OCI-LY7 (cell line): Measurements from ENCODE around the gene SALL4. TPM values are rescaled to one million over a fixed set of nuclear protein-coding genes. Genes with fewer than 3 reads are reported as not detected.

ENCODE experiments used
- BruUV-seq: library from RNA; stranded (reverse); fragments of 400-500 nt; replicated peaks from 2 replicates; lab custom pipeline; 2021; lab: Mats Ljungman, UMichigan
- CTCF ChIA-PET: fragments of 300-600 bp; sonication (Branson Sonifier 250); formaldehyde crosslinking; loops from one replicate; lab custom pipeline; 2022; ENCODE audit warnings: antibody characterized with exemption; ENCODE audit not compliant: unreplicated experiment; lab: Charles Lee
- POLR2A ChIA-PET: fragments of 300-600 bp; sonication (Branson Sonifier 250); formaldehyde crosslinking; loops from one replicate; lab custom pipeline; 2022; ENCODE audit warnings: antibody characterized with exemption; lab: Charles Lee
- DNase-seq: peaks from one replicate; pipeline ENCODE4 v3.0.0-alpha.2; 2015; ENCODE audit warnings: low spot score
- H2AFZ ChIP-seq: fragments of 200-600 bp; sonication (generic), shearing (Covaris generic); 2 replicates; pipeline ENCODE4 v1.6.1; 2014; ENCODE audit warnings: mild to moderate bottlenecking, antibody characterized with exemption, low read length, moderate library complexity
- H3K27ac ChIP-seq: fragments of 200-600 bp; sonication (generic); 2 replicates; pipeline ENCODE4 v1.5.1; 2014; ENCODE audit warnings: mixed run types, low read depth, mild to moderate bottlenecking, moderate library complexity, low read length, inconsistent platforms; ENCODE audit not compliant: poor library complexity, severe bottlenecking
- H3K36me3 ChIP-seq: fragments of 200-600 bp; sonication (generic); 2 replicates; pipeline ENCODE4 v1.6.1; 2014; ENCODE audit warnings: mild to moderate bottlenecking, antibody characterized with exemption, low read length, moderate library complexity, mixed read lengths; ENCODE audit not compliant: insufficient read depth
- H3K4me1 ChIP-seq: fragments of 200-600 bp; sonication (generic); 2 replicates; pipeline ENCODE4 v1.5.1; 2014; ENCODE audit warnings: mild to moderate bottlenecking, low read length; ENCODE audit not compliant: insufficient read depth, poor library complexity, severe bottlenecking
- H3K4me2 ChIP-seq: fragments of 200-600 bp; sonication (generic); 2 replicates; pipeline ENCODE4 v1.6.1; 2014; ENCODE audit warnings: mild to moderate bottlenecking, low read length
- H3K4me3 ChIP-seq: fragments of 200-600 bp; sonication (generic); 2 replicates; pipeline ENCODE4 v1.5.1; 2014; ENCODE audit warnings: mild to moderate bottlenecking, low read depth, low read length; ENCODE audit not compliant: poor library complexity, severe bottlenecking
- H3K79me2 ChIP-seq: fragments of 200-600 bp; sonication (generic); 2 replicates; pipeline ENCODE4 v1.6.1; 2016; ENCODE audit warnings: low read depth, mild to moderate bottlenecking, low read length, moderate library complexity, mixed read lengths; ENCODE audit not compliant: insufficient read depth
- H3K9me2 ChIP-seq: fragments of 200-600 bp; sonication (generic); 2 replicates; pipeline ENCODE4 v1.6.1; 2016; ENCODE audit warnings: mild to moderate bottlenecking, low read length, mixed read lengths; ENCODE audit not compliant: insufficient read depth
- H3K9me3 ChIP-seq: fragments of 200-600 bp; sonication (generic); 2 replicates; pipeline ENCODE4 v1.6.1; 2014; ENCODE audit warnings: mild to moderate bottlenecking, mixed run types, low read length, mixed read lengths
- H4K20me1 ChIP-seq: fragments of 200-600 bp; sonication (generic); 2 replicates; pipeline ENCODE4 v1.6.1; 2014; ENCODE audit warnings: mild to moderate bottlenecking, antibody characterized with exemption, low read length, moderate library complexity, mixed read lengths; ENCODE audit not compliant: insufficient read depth
- EZH2phosphoT487 ChIP-seq: fragments of 200-600 bp; sonication (generic); IDR thresholded peaks from 2 replicates; pipeline ENCODE4 v1.6.1; 2018; ENCODE audit warnings: low read depth, borderline replicate concordance, mild to moderate bottlenecking, mixed run types, antibody characterized with exemption, low read length, moderate library complexity, mixed read lengths
- intact Hi-C: fragments of 100-400 bp; cut with micrococcal nuclease; formaldehyde crosslinking; loops from one replicate; pipeline ENCODE4 v1.10.0; 2022; ENCODE audit not compliant: unreplicated experiment
- total RNA-seq, 2 experiments: library from RNA; depleted of rRNA in 1 of 2; stranded (reverse); fragments of >200 nt in 1 of 2; shearing (Covaris generic) in 1 of 2; gene quantifications; 2 replicates each; pipeline ENCODE4 v1.2.3, GENCODE V29; 2014 to 2022
- TF ChIP-seq, protein P1 (sequence below): fragments of 200-600 bp; sonication (generic); conservative IDR thresholded peaks from 2 replicates; pipeline ENCODE4 v1.5.1; 2014; ENCODE audit warnings: mild to moderate bottlenecking, antibody characterized with exemption, low read length, moderate library complexity, mixed read lengths

Gene SALL4
- total RNA-seq, 2 experiments from 2014 or later: 0.06 TPM; not detected in 1

DNA sequence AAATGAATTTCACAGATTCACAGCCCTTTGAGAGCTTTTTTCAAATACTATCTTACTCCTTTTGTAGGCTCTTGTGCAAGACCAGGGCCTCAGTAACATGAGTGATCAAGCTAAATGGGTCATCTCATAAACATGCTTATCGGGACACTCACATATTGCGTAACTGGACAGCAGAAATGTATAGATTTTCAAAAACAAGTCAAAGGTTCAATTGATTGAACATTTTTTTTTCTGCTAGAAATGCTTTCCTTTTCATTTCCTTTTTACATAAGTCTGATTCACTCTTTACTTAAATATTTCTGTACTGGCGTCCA, 8.7 kb upstream of the SALL4 start:
- CTCF ChIA-PET: no interaction called here
- H2AFZ ChIP-seq: no peak overlapping the region
- H3K4me1 ChIP-seq: no peaks in the 10 kb centered on the region

DNA sequence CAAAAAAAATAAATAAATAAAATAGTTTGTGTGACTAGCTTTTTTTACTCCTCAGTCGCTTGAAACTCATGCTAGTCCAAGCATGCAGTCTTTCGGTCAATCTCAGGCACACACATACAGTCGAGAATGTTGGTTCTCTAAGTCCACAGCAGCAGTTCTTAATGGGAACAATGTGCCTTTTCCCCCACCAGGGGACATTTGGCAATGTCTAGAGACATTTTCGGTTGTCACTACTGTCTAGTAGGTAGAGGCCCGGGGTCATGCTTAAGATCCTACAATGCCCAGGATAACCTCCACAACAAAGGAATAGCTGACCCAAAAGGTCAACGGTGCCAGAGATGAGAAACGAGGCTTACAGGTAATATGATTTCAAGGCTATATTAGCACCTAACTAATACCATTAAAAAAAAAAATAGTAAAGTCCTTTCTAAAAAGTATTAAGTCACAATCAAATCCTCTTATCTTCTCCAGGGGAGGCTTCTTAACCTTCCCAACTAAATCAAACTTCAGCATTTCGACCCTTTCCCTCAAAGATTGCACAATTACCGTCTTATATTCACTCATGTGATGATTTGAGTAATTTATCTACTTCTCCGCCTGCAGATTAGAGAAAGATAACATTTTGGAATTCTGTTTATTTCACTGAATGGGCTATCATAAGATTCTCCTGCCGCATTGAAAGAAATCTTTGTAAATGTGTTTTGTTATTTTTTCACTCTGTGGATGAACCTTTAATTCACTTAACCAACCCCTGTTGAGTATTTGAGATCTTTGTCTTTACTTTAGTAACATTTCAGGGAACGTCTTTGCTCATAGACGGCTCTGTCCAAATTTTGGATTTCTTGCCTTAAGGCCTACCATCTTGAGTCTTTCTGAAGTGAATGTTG, 8.1 kb upstream of the SALL4 start:
- Histone ChIP-seq H4K20me1 (no peaks in the 10 kb centered on the region), H3K27ac (no peak overlapping the region), H3K9me3 (no peaks in the 10 kb centered on the region), H3K4me1 (no peaks in the 10 kb centered on the region), H3K79me2 (no peaks in the 10 kb centered on the region), H3K9me2 (no peaks in the 10 kb centered on the region), H3K4me3 (no peak overlapping the region), H3K4me2 (no peak overlapping the region), H2AFZ (no peak overlapping the region), H3K36me3 (no peaks in the 10 kb centered on the region)
- no TSS peak for BruUV-seq
- ChIA-PET POLR2A (no interaction called here), CTCF (no interaction called here)
- no peak for DNase-seq
- no peak for TF ChIP-seq EZH2phosphoT487
- TF ChIP-seq, protein P1, sequence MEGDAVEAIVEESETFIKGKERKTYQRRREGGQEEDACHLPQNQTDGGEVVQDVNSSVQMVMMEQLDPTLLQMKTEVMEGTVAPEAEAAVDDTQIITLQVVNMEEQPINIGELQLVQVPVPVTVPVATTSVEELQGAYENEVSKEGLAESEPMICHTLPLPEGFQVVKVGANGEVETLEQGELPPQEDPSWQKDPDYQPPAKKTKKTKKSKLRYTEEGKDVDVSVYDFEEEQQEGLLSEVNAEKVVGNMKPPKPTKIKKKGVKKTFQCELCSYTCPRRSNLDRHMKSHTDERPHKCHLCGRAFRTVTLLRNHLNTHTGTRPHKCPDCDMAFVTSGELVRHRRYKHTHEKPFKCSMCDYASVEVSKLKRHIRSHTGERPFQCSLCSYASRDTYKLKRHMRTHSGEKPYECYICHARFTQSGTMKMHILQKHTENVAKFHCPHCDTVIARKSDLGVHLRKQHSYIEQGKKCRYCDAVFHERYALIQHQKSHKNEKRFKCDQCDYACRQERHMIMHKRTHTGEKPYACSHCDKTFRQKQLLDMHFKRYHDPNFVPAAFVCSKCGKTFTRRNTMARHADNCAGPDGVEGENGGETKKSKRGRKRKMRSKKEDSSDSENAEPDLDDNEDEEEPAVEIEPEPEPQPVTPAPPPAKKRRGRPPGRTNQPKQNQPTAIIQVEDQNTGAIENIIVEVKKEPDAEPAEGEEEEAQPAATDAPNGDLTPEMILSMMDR: no peak
- intact Hi-C loops: no loop called here

More for the DNA sequence above, 8.7 kb upstream of the SALL4 start:
- Histone ChIP-seq H3K4me2 (no peak overlapping the region), H3K9me2 (no peaks in the 10 kb centered on the region), H3K9me3 (no peaks in the 10 kb centered on the region), H3K4me3 (no peak overlapping the region), H4K20me1 (no peaks in the 10 kb centered on the region), H3K27ac (no peak overlapping the region), H3K79me2 (no peaks in the 10 kb centered on the region), H3K36me3 (no peaks in the 10 kb centered on the region)
- POLR2A ChIA-PET: no interaction called here
- TF ChIP-seq, protein P1: no peak
- no peak for TF ChIP-seq EZH2phosphoT487
- BruUV-seq: no TSS peak
- no peak for DNase-seq
- intact Hi-C loops: no loop called here

DNA sequence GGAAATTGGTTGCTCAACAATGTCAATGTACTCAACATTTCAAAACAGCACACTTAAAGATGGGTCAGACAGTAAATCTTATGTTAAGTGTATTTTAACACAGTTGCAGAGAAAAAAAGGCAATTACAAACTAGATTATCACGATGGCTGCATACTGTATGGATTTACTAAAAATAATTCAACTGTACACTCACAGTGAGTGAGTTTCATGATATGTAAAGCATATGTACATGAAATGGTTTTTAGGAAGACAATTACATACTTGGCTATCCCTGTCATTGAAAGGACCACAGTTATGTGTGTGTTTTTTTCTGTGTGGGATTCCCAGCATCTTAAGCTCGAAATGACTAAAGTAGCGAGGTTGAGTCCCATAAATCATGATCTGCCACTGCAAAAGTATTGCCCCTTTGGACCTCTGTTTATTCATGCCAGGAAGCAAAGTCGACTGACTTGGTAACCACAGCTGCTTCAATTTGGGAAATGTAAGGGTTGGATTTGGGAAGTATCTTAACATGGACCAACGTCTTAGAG, 5.5 kb upstream of the SALL4 start:
- ChIA-PET CTCF (no interaction called here), POLR2A (interaction anchor here (0.7 to 0.8 kb wide), 2 partner anchors 444 to 452 kb away, joined by 3 to 8 read pairs; no protein-coding TSS in a partner anchor)
- intact Hi-C loops: no loop called here
- Histone ChIP-seq H3K9me2 (no peaks in the 10 kb centered on the region), H3K4me3 (no peak overlapping the region), H3K9me3 (no peaks in the 10 kb centered on the region), H3K36me3 (no peaks in the 10 kb centered on the region), H2AFZ (no peak overlapping the region), H4K20me1 (no peaks in the 10 kb centered on the region), H3K4me1 (no peaks in the 10 kb centered on the region), H3K27ac (no peak overlapping the region), H3K4me2 (no peak overlapping the region), H3K79me2 (no peaks in the 10 kb centered on the region)
- DNase-seq: no peak
- BruUV-seq: no TSS peak
- TF ChIP-seq EZH2phosphoT487: no peak
- TF ChIP-seq, protein P1: no peak
